GM23338 (cell line): ENCODE measurements around the gene ARHGAP4. TPM values are rescaled to one million over a fixed set of nuclear protein-coding genes. Genes with fewer than 3 reads are reported as not detected.

Experiments
- ATAC-seq: fragments of 200-7000 bp; cut with Tn5 transposase; 3 replicates; pipeline ENCODE4 v1.9.1; 2020
- DNase-seq: peaks from one replicate; pipeline ENCODE4 v3.0.0-alpha.2; 2015; ENCODE audit warnings: low spot score
- H2AFZ ChIP-seq: fragments of 200-600 bp; sonication (generic); 2 replicates; pipeline ENCODE4 v1.8.0; 2016; ENCODE audit warnings: antibody characterized with exemption, mild to moderate bottlenecking, moderate library complexity
- H3F3A ChIP-seq: fragments of 200-600 bp; sonication (generic); replicated peaks from 2 replicates; pipeline ENCODE4 v1.8.0; 2017; ENCODE audit warnings: antibody characterized with exemption, mixed run types, low read depth
- H3K27ac ChIP-seq: fragments of 200-600 bp; sonication (generic); 2 replicates; pipeline ENCODE4 v1.6.1; 2016; ENCODE audit warnings: low read depth
- H3K27me3 ChIP-seq: fragments of 200-600 bp; sonication (generic); 2 replicates; pipeline ENCODE4 v1.8.0; 2016; ENCODE audit warnings: mild to moderate bottlenecking, mixed run types, moderate library complexity; ENCODE audit not compliant: insufficient read depth
- H3K36me3 ChIP-seq: fragments of 200-600 bp; sonication (generic); 2 replicates; pipeline ENCODE4 v1.8.0; 2016; ENCODE audit warnings: mild to moderate bottlenecking; ENCODE audit not compliant: insufficient read depth
- H3K4me1 ChIP-seq: fragments of 200-600 bp; sonication (generic); 2 replicates; pipeline ENCODE4 v1.8.0; 2016; ENCODE audit warnings: mild to moderate bottlenecking, moderate library complexity; ENCODE audit not compliant: insufficient read depth
- H3K4me2 ChIP-seq: fragments of 200-600 bp; sonication (generic); 2 replicates; pipeline ENCODE4 v1.7.1; 2017; ENCODE audit warnings: mixed run types
- H3K4me3 ChIP-seq: fragments of 200-600 bp; sonication (generic); 2 replicates; pipeline ENCODE4 v1.6.1; 2016; ENCODE audit warnings: mixed run types
- H3K79me2 ChIP-seq: fragments of 200-600 bp; sonication (generic); replicated peaks from 2 replicates; pipeline ENCODE4 v1.8.0; 2017; ENCODE audit warnings: mild to moderate bottlenecking; ENCODE audit not compliant: insufficient read depth
- H3K9me2 ChIP-seq: fragments of 200-600 bp; sonication (generic); 2 replicates; pipeline ENCODE4 v1.8.0; 2017; ENCODE audit not compliant: insufficient read depth
- H4K20me1 ChIP-seq: fragments of 200-600 bp; sonication (generic); replicated peaks from 2 replicates; pipeline ENCODE4 v1.8.0; 2017; ENCODE audit warnings: mild to moderate bottlenecking; ENCODE audit not compliant: insufficient read depth
- H3K27ac Mint-ChIP-seq: 2 replicates; pipeline ENCODE4 v1.8.0; 2020; ENCODE audit warnings: inconsistent platforms, mild to moderate bottlenecking, moderate library complexity, mixed read lengths
- H3K27me3 Mint-ChIP-seq: 3 replicates; pipeline ENCODE4 v1.8.0; 2022; ENCODE audit warnings: low read depth, mild to moderate bottlenecking, moderate library complexity, mixed read lengths, inconsistent platforms; ENCODE audit not compliant: insufficient read depth, poor library complexity
- H3K36me3 Mint-ChIP-seq: 3 replicates; pipeline ENCODE4 v1.8.0; 2021; ENCODE audit warnings: low read depth, mild to moderate bottlenecking, inconsistent platforms, moderate library complexity, mixed read lengths
- H3K4me1 Mint-ChIP-seq: 3 replicates; pipeline ENCODE4 v1.8.0; 2020; ENCODE audit warnings: mild to moderate bottlenecking, inconsistent platforms, mixed read lengths
- H3K4me3 Mint-ChIP-seq: 3 replicates; pipeline ENCODE4 v1.8.0; 2021; ENCODE audit warnings: moderate library complexity, mild to moderate bottlenecking, inconsistent platforms, mixed read lengths
- H3K9me3 Mint-ChIP-seq: 3 replicates; pipeline ENCODE4 v1.8.0; 2020; ENCODE audit warnings: moderate library complexity, mild to moderate bottlenecking, inconsistent platforms, mixed read lengths
- CREB1 ChIP-seq: fragments of 250-450 bp; sonication (Bioruptor Pico); IDR thresholded peaks from 2 replicates; pipeline ENCODE4 v1.5.0; 2020; ENCODE audit warnings: low read depth, mild to moderate bottlenecking, moderate library complexity
- EZH2 ChIP-seq: fragments of 200-600 bp; sonication (generic); IDR thresholded peaks from one replicate; pipeline ENCODE4 v1.8.0; 2017; ENCODE audit warnings: antibody characterized with exemption, mild to moderate bottlenecking, low read depth; ENCODE audit not compliant: unreplicated experiment
- EZH2phosphoT487 ChIP-seq: fragments of 200-600 bp; sonication (generic); IDR thresholded peaks from one replicate; pipeline ENCODE4 v1.8.1; 2018; ENCODE audit warnings: antibody characterized with exemption; ENCODE audit not compliant: unreplicated experiment
- JUNB ChIP-seq: IDR thresholded peaks from one replicate; pipeline ENCODE4 v1.6.1; 2016; ENCODE audit warnings: antibody characterized with exemption; ENCODE audit not compliant: unreplicated experiment
- NANOG ChIP-seq: IDR thresholded peaks from 2 replicates; pipeline ENCODE4 v1.6.1; 2016; ENCODE audit warnings: antibody characterized with exemption, borderline replicate concordance
- POLR2AphosphoS5 ChIP-seq: IDR thresholded peaks from 2 replicates; pipeline ENCODE4 v1.6.1; 2016; ENCODE audit warnings: antibody characterized with exemption, low read depth
- STAT1 ChIP-seq: IDR thresholded peaks from one replicate; pipeline ENCODE4 v1.6.1; 2016; ENCODE audit warnings: antibody characterized with exemption; ENCODE audit not compliant: unreplicated experiment
- ZNF114 ChIP-seq: fragments of 250-450 bp; sonication (Bioruptor Pico); IDR thresholded peaks from 2 replicates; pipeline ENCODE4 v1.5.0; 2020; ENCODE audit warnings: mild to moderate bottlenecking, moderate library complexity
- ZNF331 ChIP-seq: fragments of 250-450 bp; sonication (Bioruptor Pico); IDR thresholded peaks from 2 replicates; pipeline ENCODE4 v1.5.0; 2020; ENCODE audit warnings: low read depth, mild to moderate bottlenecking, moderate library complexity
- polyA plus RNA-seq: library from polyadenylated mRNA; unstranded; fragments of >200 nt; fragmentation: Nextera tagmentation; extraction: Ambion mirVana; gene quantifications from 2 replicates; pipeline ENCODE4 v1.2.1, GENCODE V29; 2016
- total RNA-seq: library from RNA; depleted of rRNA; stranded (reverse); fragments of >200 nt; shearing (Covaris generic); gene quantifications from 2 replicates; pipeline ENCODE4 v1.2.3, GENCODE V29; 2014
- TF ChIP-seq, protein P1 (sequence below): IDR thresholded peaks from 2 replicates; pipeline ENCODE4 v1.6.1; 2016; ENCODE audit warnings: antibody characterized with exemption
- TF ChIP-seq, protein P2 (sequence below), 2 experiments: fragments of 200-600 bp in 1 of 2; sonication (generic) in 1 of 2; conservative IDR thresholded peaks; 2 replicates each; pipeline versions ENCODE4 v1.5.1 to v1.6.1; 2016 to 2017; ENCODE audit warnings: antibody characterized with exemption in 2 of 2, low read depth in 2 of 2, mild to moderate bottlenecking in 2 of 2, moderate library complexity in 1 of 2
- TF ChIP-seq, protein P3 (sequence below): fragments of 250-450 bp; sonication (Bioruptor Pico); IDR thresholded peaks from 2 replicates; pipeline ENCODE4 v1.5.0; 2020; ENCODE audit warnings: mild to moderate bottlenecking, moderate library complexity
- TF ChIP-seq, protein P4 (sequence below): IDR thresholded peaks from one replicate; pipeline ENCODE4 v1.6.1; 2018; ENCODE audit warnings: antibody characterized with exemption; ENCODE audit not compliant: unreplicated experiment

ARHGAP4 gene
- total and polyA plus RNA-seq, 2 experiments from 2014 or later, result 21.5 to 59.5 TPM

DNA sequence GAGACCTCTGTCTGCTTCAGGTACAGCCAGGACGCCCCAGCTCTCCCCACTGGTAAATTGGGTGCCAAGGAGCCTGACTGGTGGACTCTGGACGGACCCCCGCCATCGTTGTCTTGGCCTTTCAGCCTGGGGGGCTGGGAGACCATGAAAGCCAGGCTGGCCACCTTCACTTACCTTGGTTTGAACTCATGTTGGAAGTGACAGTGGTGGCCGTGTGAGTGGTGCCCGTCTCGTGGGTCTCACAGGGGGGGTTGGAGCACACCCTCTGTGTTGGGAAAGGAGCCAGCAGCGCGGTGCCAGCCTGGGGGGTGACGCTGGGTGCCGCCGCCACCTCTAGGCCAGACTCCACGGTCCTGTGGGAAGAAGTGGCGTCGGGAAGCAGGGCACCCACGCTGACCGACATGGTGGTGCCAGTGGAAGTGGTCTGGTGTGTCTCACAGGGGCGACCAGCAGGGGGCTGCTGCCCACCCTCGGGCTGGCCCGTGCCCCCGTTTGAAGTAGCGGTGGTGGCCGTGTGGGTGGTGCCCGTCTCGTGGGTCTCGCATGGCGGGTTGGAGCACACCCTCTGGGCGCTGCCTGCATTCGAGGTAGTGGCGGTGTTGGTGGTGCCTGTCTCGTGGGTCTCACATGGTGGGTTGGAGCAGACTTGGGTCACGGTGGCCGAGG lies 28.0 kb upstream of the ARHGAP4 start:
- no peak overlapping the region for H3K27ac Mint-ChIP-seq

More for the DNA sequence above, 28.0 kb upstream of the ARHGAP4 start:
- no peaks in the 10 kb centered on the region for H4K20me1 ChIP-seq
- no peak overlapping the region for H3K4me3 ChIP-seq
- H3K27ac ChIP-seq, result no peak overlapping the region
- ATAC-seq (no peak), DNase-seq (no peak)
- no peak overlapping the region for H3K4me3 Mint-ChIP-seq
- H3K4me1 Mint-ChIP-seq, result peaks cover 7% of the 10 kb centered on the region; the same call in 1 of the 3 replicates
- H3K27me3 ChIP-seq, result no peaks in the 10 kb centered on the region
- H2AFZ ChIP-seq, result no peak overlapping the region
- H3K27me3 Mint-ChIP-seq, result no peaks in the 10 kb centered on the region
- peaks cover 78% of the 10 kb centered on the region for H3K36me3 Mint-ChIP-seq
- no peaks in the 10 kb centered on the region for H3K79me2 ChIP-seq
- no peak for TF ChIP-seq POLR2AphosphoS5
- TF ChIP-seq, protein P1, sequence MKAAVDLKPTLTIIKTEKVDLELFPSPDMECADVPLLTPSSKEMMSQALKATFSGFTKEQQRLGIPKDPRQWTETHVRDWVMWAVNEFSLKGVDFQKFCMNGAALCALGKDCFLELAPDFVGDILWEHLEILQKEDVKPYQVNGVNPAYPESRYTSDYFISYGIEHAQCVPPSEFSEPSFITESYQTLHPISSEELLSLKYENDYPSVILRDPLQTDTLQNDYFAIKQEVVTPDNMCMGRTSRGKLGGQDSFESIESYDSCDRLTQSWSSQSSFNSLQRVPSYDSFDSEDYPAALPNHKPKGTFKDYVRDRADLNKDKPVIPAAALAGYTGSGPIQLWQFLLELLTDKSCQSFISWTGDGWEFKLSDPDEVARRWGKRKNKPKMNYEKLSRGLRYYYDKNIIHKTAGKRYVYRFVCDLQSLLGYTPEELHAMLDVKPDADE, result no peak
- no peak for TF ChIP-seq ZNF331
- no peak for TF ChIP-seq STAT1
- TF ChIP-seq, protein P2, sequence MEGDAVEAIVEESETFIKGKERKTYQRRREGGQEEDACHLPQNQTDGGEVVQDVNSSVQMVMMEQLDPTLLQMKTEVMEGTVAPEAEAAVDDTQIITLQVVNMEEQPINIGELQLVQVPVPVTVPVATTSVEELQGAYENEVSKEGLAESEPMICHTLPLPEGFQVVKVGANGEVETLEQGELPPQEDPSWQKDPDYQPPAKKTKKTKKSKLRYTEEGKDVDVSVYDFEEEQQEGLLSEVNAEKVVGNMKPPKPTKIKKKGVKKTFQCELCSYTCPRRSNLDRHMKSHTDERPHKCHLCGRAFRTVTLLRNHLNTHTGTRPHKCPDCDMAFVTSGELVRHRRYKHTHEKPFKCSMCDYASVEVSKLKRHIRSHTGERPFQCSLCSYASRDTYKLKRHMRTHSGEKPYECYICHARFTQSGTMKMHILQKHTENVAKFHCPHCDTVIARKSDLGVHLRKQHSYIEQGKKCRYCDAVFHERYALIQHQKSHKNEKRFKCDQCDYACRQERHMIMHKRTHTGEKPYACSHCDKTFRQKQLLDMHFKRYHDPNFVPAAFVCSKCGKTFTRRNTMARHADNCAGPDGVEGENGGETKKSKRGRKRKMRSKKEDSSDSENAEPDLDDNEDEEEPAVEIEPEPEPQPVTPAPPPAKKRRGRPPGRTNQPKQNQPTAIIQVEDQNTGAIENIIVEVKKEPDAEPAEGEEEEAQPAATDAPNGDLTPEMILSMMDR (conservative IDR thresholded peaks at IDR 0.05; ENCODE audit: low read depth in 2 of 2), result no peak
- no peak for TF ChIP-seq ZNF114 (CRISPR knock-in tag)
- no peak for TF ChIP-seq EZH2
- no peak for TF ChIP-seq EZH2phosphoT487
- TF ChIP-seq, protein P3, sequence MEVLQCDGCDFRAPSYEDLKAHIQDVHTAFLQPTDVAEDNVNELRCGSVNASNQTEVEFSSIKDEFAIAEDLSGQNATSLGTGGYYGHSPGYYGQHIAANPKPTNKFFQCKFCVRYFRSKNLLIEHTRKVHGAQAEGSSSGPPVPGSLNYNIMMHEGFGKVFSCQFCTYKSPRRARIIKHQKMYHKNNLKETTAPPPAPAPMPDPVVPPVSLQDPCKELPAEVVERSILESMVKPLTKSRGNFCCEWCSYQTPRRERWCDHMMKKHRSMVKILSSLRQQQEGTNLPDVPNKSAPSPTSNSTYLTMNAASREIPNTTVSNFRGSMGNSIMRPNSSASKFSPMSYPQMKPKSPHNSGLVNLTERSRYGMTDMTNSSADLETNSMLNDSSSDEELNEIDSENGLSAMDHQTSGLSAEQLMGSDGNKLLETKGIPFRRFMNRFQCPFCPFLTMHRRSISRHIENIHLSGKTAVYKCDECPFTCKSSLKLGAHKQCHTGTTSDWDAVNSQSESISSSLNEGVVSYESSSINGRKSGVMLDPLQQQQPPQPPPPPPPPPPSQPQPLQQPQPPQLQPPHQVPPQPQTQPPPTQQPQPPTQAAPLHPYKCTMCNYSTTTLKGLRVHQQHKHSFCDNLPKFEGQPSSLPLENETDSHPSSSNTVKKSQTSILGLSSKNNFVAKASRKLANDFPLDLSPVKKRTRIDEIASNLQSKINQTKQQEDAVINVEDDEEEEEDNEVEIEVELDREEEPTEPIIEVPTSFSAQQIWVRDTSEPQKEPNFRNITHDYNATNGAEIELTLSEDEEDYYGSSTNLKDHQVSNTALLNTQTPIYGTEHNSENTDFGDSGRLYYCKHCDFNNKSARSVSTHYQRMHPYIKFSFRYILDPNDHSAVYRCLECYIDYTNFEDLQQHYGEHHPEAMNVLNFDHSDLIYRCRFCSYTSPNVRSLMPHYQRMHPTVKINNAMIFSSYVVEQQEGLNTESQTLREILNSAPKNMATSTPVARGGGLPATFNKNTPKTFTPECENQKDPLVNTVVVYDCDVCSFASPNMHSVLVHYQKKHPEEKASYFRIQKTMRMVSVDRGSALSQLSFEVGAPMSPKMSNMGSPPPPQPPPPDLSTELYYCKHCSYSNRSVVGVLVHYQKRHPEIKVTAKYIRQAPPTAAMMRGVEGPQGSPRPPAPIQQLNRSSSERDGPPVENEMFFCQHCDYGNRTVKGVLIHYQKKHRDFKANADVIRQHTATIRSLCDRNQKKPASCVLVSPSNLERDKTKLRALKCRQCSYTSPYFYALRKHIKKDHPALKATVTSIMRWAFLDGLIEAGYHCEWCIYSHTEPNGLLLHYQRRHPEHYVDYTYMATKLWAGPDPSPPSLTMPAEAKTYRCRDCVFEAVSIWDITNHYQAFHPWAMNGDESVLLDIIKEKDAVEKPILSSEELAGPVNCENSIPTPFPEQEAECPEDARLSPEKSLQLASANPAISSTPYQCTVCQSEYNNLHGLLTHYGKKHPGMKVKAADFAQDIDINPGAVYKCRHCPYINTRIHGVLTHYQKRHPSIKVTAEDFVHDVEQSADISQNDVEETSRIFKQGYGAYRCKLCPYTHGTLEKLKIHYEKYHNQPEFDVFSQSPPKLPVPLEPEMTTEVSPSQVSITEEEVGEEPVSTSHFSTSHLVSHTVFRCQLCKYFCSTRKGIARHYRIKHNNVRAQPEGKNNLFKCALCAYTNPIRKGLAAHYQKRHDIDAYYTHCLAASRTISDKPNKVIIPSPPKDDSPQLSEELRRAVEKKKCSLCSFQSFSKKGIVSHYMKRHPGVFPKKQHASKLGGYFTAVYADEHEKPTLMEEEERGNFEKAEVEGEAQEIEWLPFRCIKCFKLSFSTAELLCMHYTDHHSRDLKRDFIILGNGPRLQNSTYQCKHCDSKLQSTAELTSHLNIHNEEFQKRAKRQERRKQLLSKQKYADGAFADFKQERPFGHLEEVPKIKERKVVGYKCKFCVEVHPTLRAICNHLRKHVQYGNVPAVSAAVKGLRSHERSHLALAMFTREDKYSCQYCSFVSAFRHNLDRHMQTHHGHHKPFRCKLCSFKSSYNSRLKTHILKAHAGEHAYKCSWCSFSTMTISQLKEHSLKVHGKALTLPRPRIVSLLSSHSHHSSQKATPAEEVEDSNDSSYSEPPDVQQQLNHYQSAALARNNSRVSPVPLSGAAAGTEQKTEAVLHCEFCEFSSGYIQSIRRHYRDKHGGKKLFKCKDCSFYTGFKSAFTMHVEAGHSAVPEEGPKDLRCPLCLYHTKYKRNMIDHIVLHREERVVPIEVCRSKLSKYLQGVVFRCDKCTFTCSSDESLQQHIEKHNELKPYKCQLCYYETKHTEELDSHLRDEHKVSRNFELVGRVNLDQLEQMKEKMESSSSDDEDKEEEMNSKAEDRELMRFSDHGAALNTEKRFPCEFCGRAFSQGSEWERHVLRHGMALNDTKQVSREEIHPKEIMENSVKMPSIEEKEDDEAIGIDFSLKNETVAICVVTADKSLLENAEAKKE (CRISPR knock-in tag), result no peak
- TF ChIP-seq, protein P4, sequence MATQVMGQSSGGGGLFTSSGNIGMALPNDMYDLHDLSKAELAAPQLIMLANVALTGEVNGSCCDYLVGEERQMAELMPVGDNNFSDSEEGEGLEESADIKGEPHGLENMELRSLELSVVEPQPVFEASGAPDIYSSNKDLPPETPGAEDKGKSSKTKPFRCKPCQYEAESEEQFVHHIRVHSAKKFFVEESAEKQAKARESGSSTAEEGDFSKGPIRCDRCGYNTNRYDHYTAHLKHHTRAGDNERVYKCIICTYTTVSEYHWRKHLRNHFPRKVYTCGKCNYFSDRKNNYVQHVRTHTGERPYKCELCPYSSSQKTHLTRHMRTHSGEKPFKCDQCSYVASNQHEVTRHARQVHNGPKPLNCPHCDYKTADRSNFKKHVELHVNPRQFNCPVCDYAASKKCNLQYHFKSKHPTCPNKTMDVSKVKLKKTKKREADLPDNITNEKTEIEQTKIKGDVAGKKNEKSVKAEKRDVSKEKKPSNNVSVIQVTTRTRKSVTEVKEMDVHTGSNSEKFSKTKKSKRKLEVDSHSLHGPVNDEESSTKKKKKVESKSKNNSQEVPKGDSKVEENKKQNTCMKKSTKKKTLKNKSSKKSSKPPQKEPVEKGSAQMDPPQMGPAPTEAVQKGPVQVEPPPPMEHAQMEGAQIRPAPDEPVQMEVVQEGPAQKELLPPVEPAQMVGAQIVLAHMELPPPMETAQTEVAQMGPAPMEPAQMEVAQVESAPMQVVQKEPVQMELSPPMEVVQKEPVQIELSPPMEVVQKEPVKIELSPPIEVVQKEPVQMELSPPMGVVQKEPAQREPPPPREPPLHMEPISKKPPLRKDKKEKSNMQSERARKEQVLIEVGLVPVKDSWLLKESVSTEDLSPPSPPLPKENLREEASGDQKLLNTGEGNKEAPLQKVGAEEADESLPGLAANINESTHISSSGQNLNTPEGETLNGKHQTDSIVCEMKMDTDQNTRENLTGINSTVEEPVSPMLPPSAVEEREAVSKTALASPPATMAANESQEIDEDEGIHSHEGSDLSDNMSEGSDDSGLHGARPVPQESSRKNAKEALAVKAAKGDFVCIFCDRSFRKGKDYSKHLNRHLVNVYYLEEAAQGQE, result no peak
- TF ChIP-seq JUNB, result no peak
- no peak for TF ChIP-seq CREB1
- TF ChIP-seq NANOG, result no peak
- no peaks in the 10 kb centered on the region for H3K9me3 Mint-ChIP-seq
- H3K9me2 ChIP-seq, result no peaks in the 10 kb centered on the region
- no peaks in the 10 kb centered on the region for H3F3A ChIP-seq
- no peaks in the 10 kb centered on the region; the same call in 1 of the 2 replicates for H3K36me3 ChIP-seq
- H3K4me2 ChIP-seq, result no peak overlapping the region
- H3K4me1 ChIP-seq, result no peaks in the 10 kb centered on the region
